AG04449 (cell line): ENCODE data around the gene DNAL4.

Experiments
- CTCF ChIA-PET: fragments of 350-600 bp; formaldehyde crosslinking; extraction: SDS; loops from one replicate; lab custom pipeline; 2021; ENCODE audit warnings: antibody characterized with exemption; lab: Yijun Ruan, JAX
- POLR2A ChIA-PET: fragments of 400-600, 350-600 bp; formaldehyde crosslinking; extraction: SDS; loops from one replicate; lab custom pipeline; 2020; ENCODE audit warnings: antibody characterized with exemption, inconsistent platforms; lab: Yijun Ruan, JAX
- DNase-seq: peaks from one replicate; pipeline ENCODE4 v3.0.0-alpha.2; 2010; ENCODE audit warnings: low read depth, low spot score
- H3K4me3 ChIP-seq: 2 replicates; pipeline ENCODE4 v1.5.1; 2011; ENCODE audit warnings: low read depth, mild to moderate bottlenecking, control low read depth, low read length
- CTCF ChIP-seq: IDR thresholded peaks from one replicate; pipeline ENCODE4 v1.5.1; 2011; ENCODE audit warnings: mild to moderate bottlenecking, moderate library complexity, low read length, control low read depth, inconsistent platforms; ENCODE audit not compliant: insufficient read depth; ENCODE audit errors: missing control alignments

Gene DNAL4

GRCh38 chr22:38777087-38777671, 16.8 kb downstream of the DNAL4 start:
- TF ChIP-seq CTCF: no peak
- ChIA-PET CTCF (interaction anchor here (5.3 kb wide), 1 partner anchor 10 kb away, joined by 46 read pairs; no protein-coding TSS in a partner anchor), POLR2A (no interaction called here)
- DNase-seq: no peak
- no peak overlapping the region for H3K4me3 ChIP-seq

- CTCF ChIA-PET: interaction anchor here (2.3 to 5.3 kb wide), 2 partner anchors 9 kb away, joined by 5 to 46 read pairs; no protein-coding TSS in a partner anchor
These were observed 17.9 kb downstream of the DNAL4 start for GRCh38 chr22:38776086-38776485.

GRCh38 chr22:38775656-38776055, 18.3 kb downstream of the DNAL4 start:
- CTCF ChIA-PET: interaction anchor here (2.3 to 5.3 kb wide), 2 partner anchors 8 to 10 kb away, joined by 5 to 46 read pairs; no protein-coding TSS in a partner anchor
- no peak overlapping the region for H3K4me3 ChIP-seq
- no peak for DNase-seq
- POLR2A ChIA-PET: no interaction called here
- no peak for TF ChIP-seq CTCF

More at GRCh38 chr22:38776086-38776485, 17.9 kb downstream of the DNAL4 start:
- no peak for DNase-seq
- no peak overlapping the region for H3K4me3 ChIP-seq
- POLR2A ChIA-PET: no interaction called here
- TF ChIP-seq CTCF: no peak

- POLR2A ChIA-PET: no interaction called here
- CTCF ChIA-PET: interaction anchor here (2.3 to 5.3 kb wide), 2 partner anchors 7 to 11 kb away, joined by 5 to 46 read pairs; no protein-coding TSS in a partner anchor
- H3K4me3 ChIP-seq: no peak overlapping the region
- no peak for DNase-seq
- no peak for TF ChIP-seq CTCF
These were observed 19.3 kb downstream of the DNAL4 start for GRCh38 chr22:38774496-38775166.

- no peak for DNase-seq
- POLR2A ChIA-PET: no interaction called here
- TF ChIP-seq CTCF: no peak
- CTCF ChIA-PET: no interaction called here
- H3K4me3 ChIP-seq: no peak overlapping the region
These were observed 20.5 kb downstream of the DNAL4 start for GRCh38 chr22:38773363-38773946.

- DNase-seq: no peak
- no peak for TF ChIP-seq CTCF
- no peak overlapping the region for H3K4me3 ChIP-seq
- CTCF ChIA-PET: interaction anchor here (7.4 to 10.8 kb wide), 2 partner anchors 85 to 97 kb away, joined by 142 to 172 read pairs; partner anchors contain the start of gene CBX6
- POLR2A ChIA-PET: no interaction called here
These were observed 21.4 kb downstream of the DNAL4 start for GRCh38 chr22:38772623-38772873.
